DND-41 (cell line): ENCODE results near the gene TBC1D1.

Experiments
- ATAC-seq: fragments of 200-7000 bp; cut with Tn5 transposase; 3 replicates; pipeline ENCODE4 v1.9.1; 2021; ENCODE audit warnings: low read depth; ENCODE audit not compliant: insufficient read depth
- DNase-seq: peaks from one replicate; pipeline ENCODE4 v3.0.0-alpha.2; 2020
- H2AFZ ChIP-seq: 2 replicates; pipeline ENCODE4 v1.6.0; 2012; ENCODE audit warnings: low read depth, low read length
- H3K27ac ChIP-seq: 2 replicates; pipeline ENCODE4 v1.5.1; 2012; ENCODE audit warnings: low read length, inconsistent platforms
- H3K27me3 ChIP-seq: fragments of 200-600 bp; sonication (generic); 2 replicates; pipeline ENCODE4 v1.6.0; 2012; ENCODE audit warnings: low read length, mild to moderate bottlenecking, inconsistent platforms; ENCODE audit not compliant: insufficient read depth, poor library complexity
- H3K36me3 ChIP-seq: 2 replicates; pipeline ENCODE4 v1.5.1; 2012; ENCODE audit warnings: low read length, inconsistent platforms; ENCODE audit not compliant: insufficient read depth
- H3K4me1 ChIP-seq: 2 replicates; pipeline ENCODE4 v1.5.1; 2012; ENCODE audit warnings: mild to moderate bottlenecking, low read length; ENCODE audit not compliant: insufficient read depth
- H3K4me2 ChIP-seq: 2 replicates; pipeline ENCODE4 v1.6.0; 2012; ENCODE audit warnings: mild to moderate bottlenecking, moderate library complexity, low read length, inconsistent platforms; ENCODE audit not compliant: insufficient read depth
- H3K4me3 ChIP-seq, 2 experiments: fragments of 200-600 bp in 1 of 2; shearing (Covaris generic) in 1 of 2; 2 replicates each; pipeline ENCODE4 v1.5.1; 2012 to 2016; ENCODE audit warnings: inconsistent platforms in 2 of 2, low read length in 2 of 2, mild to moderate bottlenecking in 2 of 2, low read depth in 1 of 2, moderate library complexity in 1 of 2
- H3K79me2 ChIP-seq: 2 replicates; pipeline ENCODE4 v1.6.0; 2012; ENCODE audit warnings: low read length, inconsistent platforms; ENCODE audit not compliant: insufficient read depth
- H3K9ac ChIP-seq: 2 replicates; pipeline ENCODE4 v1.6.0; 2012; ENCODE audit warnings: low read depth, mild to moderate bottlenecking, inconsistent platforms, low read length, moderate library complexity
- H3K9me3 ChIP-seq: 2 replicates; pipeline ENCODE4 v1.5.1; 2012; ENCODE audit warnings: low read length, moderate library complexity, mild to moderate bottlenecking, inconsistent platforms; ENCODE audit not compliant: insufficient read depth, severe bottlenecking
- H4K20me1 ChIP-seq: 2 replicates; pipeline ENCODE4 v1.6.0; 2012; ENCODE audit warnings: low read length; ENCODE audit not compliant: insufficient read depth
- CTCF ChIP-seq: IDR thresholded peaks from 2 replicates; pipeline ENCODE4 v1.5.1; 2012; ENCODE audit warnings: borderline replicate concordance, low read length, moderate library complexity, mild to moderate bottlenecking; ENCODE audit not compliant: poor library complexity, severe bottlenecking; ENCODE audit errors: extremely low read depth
- EZH2 ChIP-seq: IDR thresholded peaks from 3 replicates; pipeline ENCODE4 v1.6.1; 2012; ENCODE audit warnings: borderline replicate concordance, low read depth, mild to moderate bottlenecking, moderate library complexity, low read length, inconsistent platforms; ENCODE audit not compliant: severe bottlenecking

The TBC1D1 gene

GRCh38 chr4:37999965-38000364, 109.1 kb downstream of the TBC1D1 start:
- Histone ChIP-seq H3K36me3 (no peaks in the 10 kb centered on the region), H3K9ac (no peak overlapping the region), H3K9me3 (no peaks in the 10 kb centered on the region), H3K4me2 (no peak overlapping the region), H4K20me1 (peaks cover 40% of the 10 kb centered on the region), H2AFZ (no peak overlapping the region), H3K27me3 (no peaks in the 10 kb centered on the region), H3K79me2 (peaks cover 40% of the 10 kb centered on the region), H3K4me1 (no peaks in the 10 kb centered on the region), H3K27ac (no peak overlapping the region), H3K4me3 (no peak overlapping the region)
- no peak for ATAC-seq
- no peak for DNase-seq
- TF ChIP-seq CTCF = no peak
- TF ChIP-seq EZH2 = no peak

GRCh38 chr4:38001927-38002326, 111.0 kb downstream of the TBC1D1 start:
- no peaks in the 10 kb centered on the region for H3K36me3 ChIP-seq
- ATAC-seq = no peak
- DNase-seq = no peak
- H3K79me2 ChIP-seq = peaks cover 40% of the 10 kb centered on the region
- H3K4me1 ChIP-seq = no peaks in the 10 kb centered on the region
- H3K4me3 ChIP-seq = no peak overlapping the region
- no peak overlapping the region for H3K27ac ChIP-seq
- H2AFZ ChIP-seq = no peak overlapping the region
- H3K4me2 ChIP-seq = no peak overlapping the region
- TF ChIP-seq CTCF (no peak), EZH2 (no peak)
- H3K27me3 ChIP-seq = no peaks in the 10 kb centered on the region
- no peaks in the 10 kb centered on the region for H3K9me3 ChIP-seq
- H3K9ac ChIP-seq = no peak overlapping the region
- peaks cover 38% of the 10 kb centered on the region for H4K20me1 ChIP-seq

- Histone ChIP-seq H3K4me1 (no peaks in the 10 kb centered on the region), H3K4me3 (no peak overlapping the region), H2AFZ (no peak overlapping the region), H3K27ac (no peak overlapping the region), H4K20me1 (peaks cover 41% of the 10 kb centered on the region), H3K4me2 (no peak overlapping the region), H3K9me3 (no peaks in the 10 kb centered on the region), H3K9ac (no peak overlapping the region), H3K36me3 (no peaks in the 10 kb centered on the region), H3K79me2 (peaks cover 40% of the 10 kb centered on the region), H3K27me3 (no peaks in the 10 kb centered on the region)
- TF ChIP-seq CTCF (no peak), EZH2 (no peak)
- no peak for DNase-seq
- ATAC-seq = no peak
Measured at GRCh38 chr4:38002451-38003071, 111.7 kb downstream of the TBC1D1 start.

- no peak for TF ChIP-seq EZH2
- TF ChIP-seq CTCF = no peak
- Histone ChIP-seq H3K4me2 (no peak overlapping the region), H4K20me1 (peaks cover 39% of the 10 kb centered on the region), H3K4me1 (no peaks in the 10 kb centered on the region), H2AFZ (no peak overlapping the region), H3K79me2 (peaks cover 40% of the 10 kb centered on the region), H3K9ac (no peak overlapping the region), H3K27ac (no peak overlapping the region), H3K36me3 (no peaks in the 10 kb centered on the region), H3K9me3 (no peaks in the 10 kb centered on the region), H3K4me3 (no peak overlapping the region), H3K27me3 (no peaks in the 10 kb centered on the region)
- no peak for ATAC-seq
- no peak for DNase-seq
Measured at GRCh38 chr4:38003102-38003501, 112.2 kb downstream of the TBC1D1 start.
